Measurements from ENCODE around the gene CHD3.

- TF ChIP-seq, protein P1, sequence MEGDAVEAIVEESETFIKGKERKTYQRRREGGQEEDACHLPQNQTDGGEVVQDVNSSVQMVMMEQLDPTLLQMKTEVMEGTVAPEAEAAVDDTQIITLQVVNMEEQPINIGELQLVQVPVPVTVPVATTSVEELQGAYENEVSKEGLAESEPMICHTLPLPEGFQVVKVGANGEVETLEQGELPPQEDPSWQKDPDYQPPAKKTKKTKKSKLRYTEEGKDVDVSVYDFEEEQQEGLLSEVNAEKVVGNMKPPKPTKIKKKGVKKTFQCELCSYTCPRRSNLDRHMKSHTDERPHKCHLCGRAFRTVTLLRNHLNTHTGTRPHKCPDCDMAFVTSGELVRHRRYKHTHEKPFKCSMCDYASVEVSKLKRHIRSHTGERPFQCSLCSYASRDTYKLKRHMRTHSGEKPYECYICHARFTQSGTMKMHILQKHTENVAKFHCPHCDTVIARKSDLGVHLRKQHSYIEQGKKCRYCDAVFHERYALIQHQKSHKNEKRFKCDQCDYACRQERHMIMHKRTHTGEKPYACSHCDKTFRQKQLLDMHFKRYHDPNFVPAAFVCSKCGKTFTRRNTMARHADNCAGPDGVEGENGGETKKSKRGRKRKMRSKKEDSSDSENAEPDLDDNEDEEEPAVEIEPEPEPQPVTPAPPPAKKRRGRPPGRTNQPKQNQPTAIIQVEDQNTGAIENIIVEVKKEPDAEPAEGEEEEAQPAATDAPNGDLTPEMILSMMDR (IDR thresholded peaks at IDR 0.05; ENCODE audit: low read length) = no peak
- TF ChIP-seq EZH2phosphoT487 (IDR thresholded peaks at IDR 0.05; ENCODE audit: low read length) = no peak
- TF ChIP-seq EZH2 (optimal IDR thresholded peaks at IDR 0.05; ENCODE audit: low read depth, low read length) = no peak
These were observed 55.7 kb downstream of the CHD3 start for GRCh38 chr17:7944326-7944725.
